Transverse colon (tissue), 3 donors: Measurements from ENCODE around the gene TCL1B.

Source experiments
- CTCF ChIP-seq, 5 experiments: fragments of 200-600 bp in 3 of 5; fragments of 450-650 bp in 2 of 5; sonication (generic) in 3 of 5; IDR thresholded peaks; 1 replicate in 2 of 5; 2 replicates in 3 of 5; pipeline ENCODE4 v1.5.1; 2016 to 2017; ENCODE audit warnings: antibody characterized with exemption in 5 of 5, inconsistent platforms in 3 of 5, mild to moderate bottlenecking in 2 of 5, moderate library complexity in 1 of 5
- POLR2A ChIP-seq: fragments of 450-650 bp; IDR thresholded peaks from one replicate; pipeline ENCODE4 v1.6.1; 2016; ENCODE audit warnings: antibody characterized with exemption, mild to moderate bottlenecking, moderate library complexity

GRCh38 chr14:95679148-95679815 lies 6.9 kb upstream of the TCL1B start:
- TF ChIP-seq CTCF (IDR thresholded peaks at IDR 0.05) (no peak), POLR2A (no peak)
